GM18951 (cell line): ENCODE results near the gene BACH2.

Experiments used
- POLR2A ChIP-seq: IDR thresholded peaks from 4 replicates; pipeline ENCODE4 v1.6.1; 2011; ENCODE audit warnings: mild to moderate bottlenecking; ENCODE audit not compliant: insufficient read length, insufficient read depth; ENCODE audit errors: extremely low read depth
- in situ Hi-C: fragments of 300-500 bp; cut with MboI; formaldehyde crosslinking; loops from one replicate; pipeline ENCODE4 v1.12.0; 2022; ENCODE audit warnings: low sequenced_read_pairs, mixed read lengths, inconsistent platforms; ENCODE audit not compliant: unreplicated experiment

Gene BACH2

GRCh38 chr6:89941031-89941762, 355.4 kb downstream of the BACH2 start:
- in situ Hi-C loops: loop anchor here (25.0 kb wide), 1 partner anchor 446 kb away; no protein-coding TSS in a partner anchor
- TF ChIP-seq POLR2A: no peak

- in situ Hi-C loops: loop anchor here (25.0 kb wide), 1 partner anchor 447 kb away; no protein-coding TSS in a partner anchor
- no peak for TF ChIP-seq POLR2A
These were observed 356.2 kb downstream of the BACH2 start for GRCh38 chr6:89940225-89941027.

GRCh38 chr6:89939144-89939543, 357.5 kb downstream of the BACH2 start:
- in situ Hi-C loops: loop anchor here (25.0 kb wide), 1 partner anchor 448 kb away; no protein-coding TSS in a partner anchor
- no peak for TF ChIP-seq POLR2A

GRCh38 chr6:89938014-89938413, 358.6 kb downstream of the BACH2 start:
- TF ChIP-seq POLR2A: no peak
- in situ Hi-C loops: loop anchor here (25.0 kb wide), 1 partner anchor 449 kb away; no protein-coding TSS in a partner anchor

- no peak for TF ChIP-seq POLR2A
- in situ Hi-C loops: loop anchor here (25.0 kb wide), 1 partner anchor 451 kb away; no protein-coding TSS in a partner anchor
These were observed 360.5 kb downstream of the BACH2 start for GRCh38 chr6:89936177-89936576.

GRCh38 chr6:89934685-89935366, 361.8 kb downstream of the BACH2 start:
- in situ Hi-C loops: loop anchor here (5.0 to 25.0 kb wide), 2 partner anchors 452 to 542 kb away; no protein-coding TSS in a partner anchor
- TF ChIP-seq POLR2A: no peak

- TF ChIP-seq POLR2A: no peak
- in situ Hi-C loops: loop anchor here (5.0 to 25.0 kb wide), 2 partner anchors 455 to 545 kb away; no protein-coding TSS in a partner anchor
These were observed 364.3 kb downstream of the BACH2 start for GRCh38 chr6:89932245-89932802.

GRCh38 chr6:89930789-89931188, 365.9 kb downstream of the BACH2 start:
- TF ChIP-seq POLR2A: no peak
- in situ Hi-C loops: loop anchor here (5.0 to 25.0 kb wide), 2 partner anchors 457 to 547 kb away; no protein-coding TSS in a partner anchor

GRCh38 chr6:89928604-89929003, 368.0 kb downstream of the BACH2 start:
- TF ChIP-seq POLR2A: no peak
- in situ Hi-C loops: loop anchor here (25.0 kb wide), 1 partner anchor 459 kb away; no protein-coding TSS in a partner anchor

GRCh38 chr6:89927791-89928550, 368.7 kb downstream of the BACH2 start:
- in situ Hi-C loops: loop anchor here (25.0 kb wide), 1 partner anchor 459 kb away; no protein-coding TSS in a partner anchor
- TF ChIP-seq POLR2A: no peak

GRCh38 chr6:89927264-89927663, 369.4 kb downstream of the BACH2 start:
- in situ Hi-C loops: loop anchor here (25.0 kb wide), 1 partner anchor 460 kb away; no protein-coding TSS in a partner anchor
- TF ChIP-seq POLR2A: no peak

GRCh38 chr6:89925826-89926225, 370.8 kb downstream of the BACH2 start:
- TF ChIP-seq POLR2A: no peak
- in situ Hi-C loops: loop anchor here (25.0 kb wide), 1 partner anchor 461 kb away; no protein-coding TSS in a partner anchor
